HL-60 (cell line): Measurements from ENCODE around the gene TPBGL.

Experiments used
- POLR2AphosphoS5 ChIP-seq: IDR thresholded peaks from 2 replicates; pipeline ENCODE4 v1.6.1; 2012; ENCODE audit warnings: low read depth
- SPI1 ChIP-seq: IDR thresholded peaks from 2 replicates; pipeline ENCODE4 v1.6.1; 2012; ENCODE audit warnings: low read depth, mild to moderate bottlenecking, borderline replicate concordance
- TF ChIP-seq, protein P1 (sequence below): IDR thresholded peaks from one replicate; pipeline ENCODE4 v1.5.1; 2011; ENCODE audit warnings: low read length, control low read depth, inconsistent platforms; ENCODE audit not compliant: insufficient read depth
- TF ChIP-seq, protein P2 (sequence below): IDR thresholded peaks from 2 replicates; pipeline ENCODE4 v1.6.1; 2012; ENCODE audit warnings: low read depth; ENCODE audit not compliant: insufficient replicate concordance

GRCh38 chr11:75238595-75239440 is 1.8 kb upstream of the TPBGL start:
- TF ChIP-seq, protein P1, sequence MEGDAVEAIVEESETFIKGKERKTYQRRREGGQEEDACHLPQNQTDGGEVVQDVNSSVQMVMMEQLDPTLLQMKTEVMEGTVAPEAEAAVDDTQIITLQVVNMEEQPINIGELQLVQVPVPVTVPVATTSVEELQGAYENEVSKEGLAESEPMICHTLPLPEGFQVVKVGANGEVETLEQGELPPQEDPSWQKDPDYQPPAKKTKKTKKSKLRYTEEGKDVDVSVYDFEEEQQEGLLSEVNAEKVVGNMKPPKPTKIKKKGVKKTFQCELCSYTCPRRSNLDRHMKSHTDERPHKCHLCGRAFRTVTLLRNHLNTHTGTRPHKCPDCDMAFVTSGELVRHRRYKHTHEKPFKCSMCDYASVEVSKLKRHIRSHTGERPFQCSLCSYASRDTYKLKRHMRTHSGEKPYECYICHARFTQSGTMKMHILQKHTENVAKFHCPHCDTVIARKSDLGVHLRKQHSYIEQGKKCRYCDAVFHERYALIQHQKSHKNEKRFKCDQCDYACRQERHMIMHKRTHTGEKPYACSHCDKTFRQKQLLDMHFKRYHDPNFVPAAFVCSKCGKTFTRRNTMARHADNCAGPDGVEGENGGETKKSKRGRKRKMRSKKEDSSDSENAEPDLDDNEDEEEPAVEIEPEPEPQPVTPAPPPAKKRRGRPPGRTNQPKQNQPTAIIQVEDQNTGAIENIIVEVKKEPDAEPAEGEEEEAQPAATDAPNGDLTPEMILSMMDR: no peak
- no peak for TF ChIP-seq POLR2AphosphoS5
- no peak for TF ChIP-seq SPI1
- TF ChIP-seq, protein P2, sequence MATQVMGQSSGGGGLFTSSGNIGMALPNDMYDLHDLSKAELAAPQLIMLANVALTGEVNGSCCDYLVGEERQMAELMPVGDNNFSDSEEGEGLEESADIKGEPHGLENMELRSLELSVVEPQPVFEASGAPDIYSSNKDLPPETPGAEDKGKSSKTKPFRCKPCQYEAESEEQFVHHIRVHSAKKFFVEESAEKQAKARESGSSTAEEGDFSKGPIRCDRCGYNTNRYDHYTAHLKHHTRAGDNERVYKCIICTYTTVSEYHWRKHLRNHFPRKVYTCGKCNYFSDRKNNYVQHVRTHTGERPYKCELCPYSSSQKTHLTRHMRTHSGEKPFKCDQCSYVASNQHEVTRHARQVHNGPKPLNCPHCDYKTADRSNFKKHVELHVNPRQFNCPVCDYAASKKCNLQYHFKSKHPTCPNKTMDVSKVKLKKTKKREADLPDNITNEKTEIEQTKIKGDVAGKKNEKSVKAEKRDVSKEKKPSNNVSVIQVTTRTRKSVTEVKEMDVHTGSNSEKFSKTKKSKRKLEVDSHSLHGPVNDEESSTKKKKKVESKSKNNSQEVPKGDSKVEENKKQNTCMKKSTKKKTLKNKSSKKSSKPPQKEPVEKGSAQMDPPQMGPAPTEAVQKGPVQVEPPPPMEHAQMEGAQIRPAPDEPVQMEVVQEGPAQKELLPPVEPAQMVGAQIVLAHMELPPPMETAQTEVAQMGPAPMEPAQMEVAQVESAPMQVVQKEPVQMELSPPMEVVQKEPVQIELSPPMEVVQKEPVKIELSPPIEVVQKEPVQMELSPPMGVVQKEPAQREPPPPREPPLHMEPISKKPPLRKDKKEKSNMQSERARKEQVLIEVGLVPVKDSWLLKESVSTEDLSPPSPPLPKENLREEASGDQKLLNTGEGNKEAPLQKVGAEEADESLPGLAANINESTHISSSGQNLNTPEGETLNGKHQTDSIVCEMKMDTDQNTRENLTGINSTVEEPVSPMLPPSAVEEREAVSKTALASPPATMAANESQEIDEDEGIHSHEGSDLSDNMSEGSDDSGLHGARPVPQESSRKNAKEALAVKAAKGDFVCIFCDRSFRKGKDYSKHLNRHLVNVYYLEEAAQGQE: no peak
